GM10266 (cell line): Measurements from ENCODE around the gene REEP6.

Experiments used
- DNase-seq: peaks from one replicate; pipeline ENCODE4 v3.0.0; 2012; ENCODE audit errors: extremely low spot score
- CTCF ChIP-seq: IDR thresholded peaks from 2 replicates; pipeline ENCODE4 v1.5.1; 2012; ENCODE audit warnings: mild to moderate bottlenecking, low read depth; ENCODE audit not compliant: control insufficient read depth, insufficient read depth; ENCODE audit errors: missing control alignments

The REEP6 gene

GRCh38 chr19:1486720-1487575 is 4.0 kb upstream of the REEP6 start:
- no peak for TF ChIP-seq CTCF
- DNase-seq, result no peak

- no peak for DNase-seq
- TF ChIP-seq CTCF, result no peak
These were observed 3.3 kb upstream of the REEP6 start for GRCh38 chr19:1487576-1488281.

GRCh38 chr19:1488282-1488601 is 2.7 kb upstream of the REEP6 start:
- TF ChIP-seq CTCF, result no peak
- no peak for DNase-seq

- TF ChIP-seq CTCF, result no peak
- DNase-seq, result no peak
These were observed 1.3 kb upstream of the REEP6 start for GRCh38 chr19:1489463-1490310.

- TF ChIP-seq CTCF, result no peak
- DNase-seq, result peak; percentile 99
These were observed 469 bp upstream of the REEP6 start, which contains the start of gene PCSK4 for GRCh38 chr19:1490311-1491113. Gene PCSK4, minus strand, starts transcription at chr19:1490350. Its CDS starts 4 bp downstream, at chr19:1490346.

GRCh38 chr19:1491849-1492170 is 829 bp downstream of the REEP6 start:
- no peak for DNase-seq
- TF ChIP-seq CTCF, result no peak
